Endodermal cell (in vitro differentiated cells): ENCODE data around the gene DSC3. TPM values are rescaled to one million over a fixed set of nuclear protein-coding genes. Genes with fewer than 3 reads are reported as not detected.

Experiments
- DNase-seq: peaks from one replicate; pipeline ENCODE4 v3.0.0-alpha.2; 2017
- H3K27ac ChIP-seq: 2 replicates; pipeline ENCODE4 v1.5.1; 2013; ENCODE audit warnings: mild to moderate bottlenecking, low read depth, low read length, moderate library complexity
- H3K27me3 ChIP-seq: 2 replicates; pipeline ENCODE4 v1.6.1; 2013; ENCODE audit warnings: mild to moderate bottlenecking, low read length, moderate library complexity; ENCODE audit not compliant: insufficient read depth, control insufficient read depth, poor library complexity, severe bottlenecking
- H3K36me3 ChIP-seq: 2 replicates; pipeline ENCODE4 v1.7.0; 2013; ENCODE audit warnings: mild to moderate bottlenecking, low read length, moderate library complexity; ENCODE audit not compliant: control insufficient read depth, insufficient read depth
- H3K4me1 ChIP-seq: one replicate; pipeline ENCODE4 v1.7.0; 2013; ENCODE audit warnings: low read length; ENCODE audit not compliant: control insufficient read depth, insufficient read depth
- H3K4me3 ChIP-seq: 2 replicates; pipeline ENCODE4 v1.5.1; 2013; ENCODE audit warnings: mild to moderate bottlenecking, low read length, moderate library complexity
- H3K9ac ChIP-seq: 2 replicates; pipeline ENCODE4 v1.6.1; 2013; ENCODE audit warnings: mild to moderate bottlenecking, low read length, moderate library complexity; ENCODE audit not compliant: poor library complexity, severe bottlenecking; ENCODE audit errors: extremely low read depth
- H3K9me3 ChIP-seq: 2 replicates; pipeline ENCODE4 v1.6.1; 2013; ENCODE audit warnings: mild to moderate bottlenecking, low read length, moderate library complexity; ENCODE audit not compliant: control insufficient read depth
- H3K27ac Mint-ChIP-seq: 2 replicates; pipeline ENCODE4 v1.8.0; 2020; ENCODE audit warnings: mixed read lengths
- H3K27me3 Mint-ChIP-seq: 2 replicates; pipeline ENCODE4 v1.8.0; 2021; ENCODE audit warnings: mild to moderate bottlenecking, mixed read lengths; ENCODE audit not compliant: insufficient read depth
- H3K36me3 Mint-ChIP-seq: 2 replicates; pipeline ENCODE4 v1.8.0; 2020; ENCODE audit warnings: low read depth, mixed read lengths
- H3K4me1 Mint-ChIP-seq: 2 replicates; pipeline ENCODE4 v1.8.0; 2020; ENCODE audit warnings: mixed read lengths
- H3K4me3 Mint-ChIP-seq: 2 replicates; pipeline ENCODE4 v1.8.0; 2020; ENCODE audit warnings: mild to moderate bottlenecking, moderate library complexity, mixed read lengths
- H3K9me3 Mint-ChIP-seq: 2 replicates; pipeline ENCODE4 v1.8.0; 2020; ENCODE audit warnings: mild to moderate bottlenecking, mixed read lengths
- WGBS, 2 experiments: methylation state at CpG; one replicate each; pipeline versions ENCODE4 v1.1.5 to v1.1.7; 2013; ENCODE audit warnings: missing lambda C conversion rate in 2 of 2, mixed read lengths in 1 of 2; ENCODE audit not compliant: insufficient coverage in 1 of 2, insufficient read length in 1 of 2; 5-methylcytosine and 5-hydroxymethylcytosine counted together
- total RNA-seq, 2 donors: library from RNA; stranded (reverse); fragmentation: NEBNext Ultra II Directional in 1 of 2; extraction: Animal tissue kit (Norgen Biotek cat#: 25700) in 1 of 2; gene quantifications; 2 replicates in 1 of 2; 3 replicates in 1 of 2; pipeline ENCODE4 v1.2.1, GENCODE V29; 2021
- TF ChIP-seq, protein P1 (sequence below): fragments of 200-600 bp; sonication (generic); conservative IDR thresholded peaks from 2 replicates; pipeline ENCODE4 v1.5.0; 2021; ENCODE audit warnings: antibody characterized with exemption, mild to moderate bottlenecking

DSC3 gene
- total RNA-seq, 2 donors from 2014 or later, result 0.26 to 0.53 TPM

DNA sequence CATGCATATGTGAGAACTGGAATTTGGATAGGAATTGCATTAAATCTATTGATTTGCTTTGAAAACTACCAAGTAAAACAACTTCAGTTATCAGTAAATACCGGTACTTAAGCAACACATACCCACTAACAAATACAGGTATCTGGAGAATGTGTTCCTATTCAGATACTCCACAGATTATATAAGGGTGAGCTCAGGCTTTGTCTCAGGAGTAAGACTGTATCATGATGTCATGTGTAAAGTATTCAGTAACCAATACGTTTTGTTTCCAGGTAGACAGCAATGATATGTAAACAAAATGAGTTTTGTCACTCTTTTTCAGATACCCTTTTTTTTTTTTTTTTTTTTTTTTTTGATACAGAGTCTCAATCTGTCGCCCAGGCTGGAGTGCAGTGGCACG is 74.8 kb downstream of the DSC3 start:
- H3K9me3 Mint-ChIP-seq, result no peaks in the 10 kb centered on the region
- no peak overlapping the region for H3K9ac ChIP-seq
- H3K27me3 ChIP-seq, result no peaks in the 10 kb centered on the region
- TF ChIP-seq, protein P1, sequence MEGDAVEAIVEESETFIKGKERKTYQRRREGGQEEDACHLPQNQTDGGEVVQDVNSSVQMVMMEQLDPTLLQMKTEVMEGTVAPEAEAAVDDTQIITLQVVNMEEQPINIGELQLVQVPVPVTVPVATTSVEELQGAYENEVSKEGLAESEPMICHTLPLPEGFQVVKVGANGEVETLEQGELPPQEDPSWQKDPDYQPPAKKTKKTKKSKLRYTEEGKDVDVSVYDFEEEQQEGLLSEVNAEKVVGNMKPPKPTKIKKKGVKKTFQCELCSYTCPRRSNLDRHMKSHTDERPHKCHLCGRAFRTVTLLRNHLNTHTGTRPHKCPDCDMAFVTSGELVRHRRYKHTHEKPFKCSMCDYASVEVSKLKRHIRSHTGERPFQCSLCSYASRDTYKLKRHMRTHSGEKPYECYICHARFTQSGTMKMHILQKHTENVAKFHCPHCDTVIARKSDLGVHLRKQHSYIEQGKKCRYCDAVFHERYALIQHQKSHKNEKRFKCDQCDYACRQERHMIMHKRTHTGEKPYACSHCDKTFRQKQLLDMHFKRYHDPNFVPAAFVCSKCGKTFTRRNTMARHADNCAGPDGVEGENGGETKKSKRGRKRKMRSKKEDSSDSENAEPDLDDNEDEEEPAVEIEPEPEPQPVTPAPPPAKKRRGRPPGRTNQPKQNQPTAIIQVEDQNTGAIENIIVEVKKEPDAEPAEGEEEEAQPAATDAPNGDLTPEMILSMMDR, result no peak
- no peaks in the 10 kb centered on the region for H3K36me3 ChIP-seq
- no peak overlapping the region for H3K27ac ChIP-seq
- no peak overlapping the region for H3K4me3 Mint-ChIP-seq
- no peaks in the 10 kb centered on the region for H3K36me3 Mint-ChIP-seq
- H3K4me3 ChIP-seq, result no peak overlapping the region
- H3K4me1 Mint-ChIP-seq, result no peaks in the 10 kb centered on the region
- no peaks in the 10 kb centered on the region for H3K9me3 ChIP-seq
- DNase-seq, result no peak
- H3K4me1 ChIP-seq, result no peaks in the 10 kb centered on the region
- H3K27me3 Mint-ChIP-seq, result no peaks in the 10 kb centered on the region
- WGBS, 2 experiments, result 92 to 100% methylated on average over 2 to 4 of the region's 4 CpGs
- H3K27ac Mint-ChIP-seq, result no peak overlapping the region

DNA sequence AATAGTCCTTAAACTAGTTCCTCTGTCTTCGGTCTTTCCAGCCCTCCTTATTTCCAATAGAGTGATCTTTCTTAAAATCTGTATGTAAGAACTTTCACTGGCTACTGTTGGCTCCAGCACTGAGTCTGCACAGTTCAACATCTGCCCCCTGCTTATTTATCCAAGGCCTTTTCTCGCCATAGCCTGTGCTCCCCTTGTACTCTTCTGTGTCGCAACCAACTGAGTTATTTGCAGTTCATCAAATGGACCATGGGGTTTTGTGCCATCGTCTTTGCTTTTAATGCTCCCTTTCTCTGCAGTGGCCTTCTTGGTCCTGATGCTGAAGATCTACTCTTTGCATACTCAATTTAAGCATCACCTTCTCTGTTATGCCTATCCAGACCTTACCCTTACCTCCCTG is 77.3 kb downstream of the DSC3 start:
- Histone ChIP-seq H3K4me1 (no peaks in the 10 kb centered on the region), H3K9me3 (no peaks in the 10 kb centered on the region), H3K4me3 (no peak overlapping the region), H3K9ac (no peak overlapping the region), H3K27me3 (no peaks in the 10 kb centered on the region), H3K36me3 (no peaks in the 10 kb centered on the region), H3K27ac (no peak overlapping the region)
- Mint-ChIP-seq H3K27me3 (no peaks in the 10 kb centered on the region), H3K27ac (no peak overlapping the region), H3K4me3 (no peak overlapping the region), H3K36me3 (no peaks in the 10 kb centered on the region), H3K9me3 (no peaks in the 10 kb centered on the region), H3K4me1 (no peaks in the 10 kb centered on the region)
- TF ChIP-seq, protein P1, result no peak
- DNase-seq, result no peak
- WGBS, 2 experiments, result 93 to 100% methylated on average over 4 of the region's 4 CpGs

DNA sequence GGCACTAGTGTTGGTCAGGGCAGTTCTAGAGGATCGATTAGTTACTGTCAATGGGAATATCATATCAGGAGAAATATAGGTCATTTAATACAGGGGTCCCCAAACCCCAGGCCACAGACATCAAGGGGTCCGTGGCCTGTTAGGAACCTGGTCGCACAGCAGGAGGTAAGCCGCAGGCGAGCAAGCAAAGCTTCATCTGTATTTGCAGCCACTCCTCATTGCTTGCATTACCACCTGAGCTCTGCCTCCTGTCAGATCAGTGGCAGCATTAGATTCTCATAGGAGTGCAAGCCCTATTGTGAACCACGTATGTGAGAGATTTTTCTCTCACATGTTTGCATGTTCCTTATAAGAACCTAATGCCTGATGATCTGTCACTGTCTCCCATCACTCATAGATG is 81.9 kb downstream of the DSC3 start:
- peaks cover 2% of the 10 kb centered on the region for H3K4me1 Mint-ChIP-seq
- H3K9me3 Mint-ChIP-seq, result peaks cover 4% of the 10 kb centered on the region
- no peaks in the 10 kb centered on the region for H3K27me3 ChIP-seq
- no peaks in the 10 kb centered on the region for H3K4me1 ChIP-seq
- no peak overlapping the region for H3K9ac ChIP-seq
- no peaks in the 10 kb centered on the region for H3K9me3 ChIP-seq
- no peaks in the 10 kb centered on the region for H3K36me3 ChIP-seq
- H3K4me3 Mint-ChIP-seq, result no peak overlapping the region
- no peak overlapping the region for H3K27ac ChIP-seq
- no peaks in the 10 kb centered on the region for H3K36me3 Mint-ChIP-seq
- H3K4me3 ChIP-seq, result no peak overlapping the region
- H3K27me3 Mint-ChIP-seq, result peaks cover 2% of the 10 kb centered on the region
- 95 to 100% methylated on average over 5 to 6 of the region's 6 CpGs for whole genome bisulfite sequencing, 2 experiments
- TF ChIP-seq, protein P1, result no peak
- no peak overlapping the region for H3K27ac Mint-ChIP-seq
- no peak for DNase-seq
